H9 (cell line): ENCODE measurements around the gene PAX8. TPM values are rescaled to one million over a fixed set of nuclear protein-coding genes. Genes with fewer than 3 reads are reported as not detected.

Experiments
- DNase-seq: peaks from one replicate; pipeline ENCODE4 v3.0.0-alpha.2; 2017
- H2AFZ ChIP-seq: one replicate; pipeline ENCODE4 v1.6.1; 2013; ENCODE audit warnings: mild to moderate bottlenecking, low read length, control low read depth, moderate library complexity
- H2AK5ac ChIP-seq: 2 replicates; pipeline ENCODE4 v1.6.1; 2013; ENCODE audit warnings: low read length, control low read depth, mixed read lengths; ENCODE audit not compliant: insufficient read length
- H2BK120ac ChIP-seq: one replicate; pipeline ENCODE4 v1.6.1; 2013; ENCODE audit warnings: low read depth, mild to moderate bottlenecking, low read length, control low read depth, inconsistent platforms; ENCODE audit not compliant: poor library complexity, severe bottlenecking
- H2BK12ac ChIP-seq: 2 replicates; pipeline ENCODE4 v1.6.1; 2013; ENCODE audit warnings: low read length, control low read depth, mixed read lengths, low read depth; ENCODE audit not compliant: insufficient read length
- H2BK15ac ChIP-seq: 2 replicates; pipeline ENCODE4 v1.6.1; 2013; ENCODE audit warnings: low read depth, low read length, control low read depth
- H2BK20ac ChIP-seq: one replicate; pipeline ENCODE4 v1.6.1; 2013; ENCODE audit warnings: low read depth, mild to moderate bottlenecking, low read length, control low read depth, inconsistent platforms; ENCODE audit not compliant: poor library complexity, severe bottlenecking
- H2BK5ac ChIP-seq: 2 replicates; pipeline ENCODE4 v1.6.1; 2013; ENCODE audit warnings: low read length, control low read depth, mixed read lengths; ENCODE audit not compliant: insufficient read length
- H3K14ac ChIP-seq: 2 replicates; pipeline ENCODE4 v1.6.1; 2013; ENCODE audit warnings: low read length, control low read depth; ENCODE audit not compliant: insufficient read depth
- H3K18ac ChIP-seq: 2 replicates; pipeline ENCODE4 v1.6.1; 2013; ENCODE audit warnings: low read depth, mild to moderate bottlenecking, mixed read lengths, low read length, control low read depth; ENCODE audit not compliant: insufficient read length
- H3K23ac ChIP-seq: 2 replicates; pipeline ENCODE4 v1.6.1; 2013; ENCODE audit warnings: low read length, control low read depth, mixed read lengths, low read depth; ENCODE audit not compliant: insufficient read length
- H3K23me2 ChIP-seq: 2 replicates; pipeline ENCODE4 v1.6.1; 2013; ENCODE audit warnings: low read depth, mild to moderate bottlenecking, mixed read lengths, low read length, control low read depth; ENCODE audit not compliant: insufficient read length, poor library complexity, severe bottlenecking
- H3K27ac ChIP-seq: 2 replicates; pipeline ENCODE4 v1.5.1; 2013; ENCODE audit warnings: low read length, control low read depth, mixed read lengths, low read depth; ENCODE audit not compliant: insufficient read length
- H3K27me3 ChIP-seq: 2 replicates; pipeline ENCODE4 v1.6.1; 2013; ENCODE audit warnings: low read length, control low read depth, inconsistent platforms; ENCODE audit not compliant: insufficient read depth
- H3K4ac ChIP-seq: 2 replicates; pipeline ENCODE4 v1.6.1; 2013; ENCODE audit warnings: low read depth, mild to moderate bottlenecking, control low read depth, inconsistent platforms, low read length, moderate library complexity
- H3K4me1 ChIP-seq: 2 replicates; pipeline ENCODE4 v1.6.1; 2013; ENCODE audit warnings: low read length, control low read depth, inconsistent platforms; ENCODE audit not compliant: insufficient read depth
- H3K4me2 ChIP-seq: 2 replicates; pipeline ENCODE4 v1.6.1; 2013; ENCODE audit warnings: low read length, control low read depth, mixed read lengths; ENCODE audit not compliant: insufficient read length, insufficient read depth
- H3K56ac ChIP-seq: 2 replicates; pipeline ENCODE4 v1.6.1; 2013; ENCODE audit warnings: low read depth, mild to moderate bottlenecking, mixed read lengths, low read length, control low read depth; ENCODE audit not compliant: insufficient read length
- H3K79me1 ChIP-seq: 2 replicates; pipeline ENCODE4 v1.6.1; 2013; ENCODE audit warnings: low read depth, mild to moderate bottlenecking, moderate library complexity, low read length, control low read depth, inconsistent platforms; ENCODE audit not compliant: insufficient read depth, poor library complexity, severe bottlenecking
- H3K79me2 ChIP-seq: 2 replicates; pipeline ENCODE4 v1.6.1; 2013; ENCODE audit warnings: low read length, control low read depth, inconsistent platforms; ENCODE audit not compliant: insufficient read depth
- H3K9ac ChIP-seq: 2 replicates; pipeline ENCODE4 v1.6.1; 2013; ENCODE audit warnings: low read length, control low read depth, mixed read lengths; ENCODE audit not compliant: insufficient read length; ENCODE audit errors: extremely low read depth
- H3K9me3 ChIP-seq: one replicate; pipeline ENCODE4 v1.6.1; 2013; ENCODE audit warnings: low read depth, low read length, inconsistent platforms; ENCODE audit not compliant: control insufficient read depth
- H3T11ph ChIP-seq: one replicate; pipeline ENCODE4 v1.6.1; 2013; ENCODE audit warnings: mild to moderate bottlenecking, low read length, control low read depth, inconsistent platforms
- H4K20me1 ChIP-seq: one replicate; pipeline ENCODE4 v1.6.1; 2013; ENCODE audit not compliant: control insufficient read depth, insufficient read length, insufficient read depth
- H4K5ac ChIP-seq: 2 replicates; pipeline ENCODE4 v1.6.1; 2013; ENCODE audit warnings: low read depth, mild to moderate bottlenecking, mixed read lengths, low read length, control low read depth; ENCODE audit not compliant: insufficient read length
- H4K8ac ChIP-seq: replicated peaks from 2 replicates; pipeline ENCODE4 v1.6.1; 2013; ENCODE audit warnings: low read length, control low read depth, mixed read lengths, low read depth; ENCODE audit not compliant: insufficient read length
- H4K91ac ChIP-seq: 2 replicates; pipeline ENCODE4 v1.6.1; 2013; ENCODE audit warnings: low read depth, mild to moderate bottlenecking, moderate library complexity, mixed read lengths, low read length, control low read depth; ENCODE audit not compliant: insufficient read length
- H3K27ac Mint-ChIP-seq, 3 experiments: 2 replicates in 2 of 3; 3 replicates in 1 of 3; pipeline ENCODE4 v1.8.0; 2020 to 2021; ENCODE audit warnings: mixed read lengths in 3 of 3, mild to moderate bottlenecking in 1 of 3, moderate library complexity in 1 of 3
- H3K27me3 Mint-ChIP-seq: 2 replicates; pipeline ENCODE4 v1.8.0; 2021; ENCODE audit warnings: low read depth, mild to moderate bottlenecking, moderate library complexity, mixed read lengths
- H3K36me3 Mint-ChIP-seq, 3 experiments: 2 replicates in 2 of 3; 3 replicates in 1 of 3; pipeline ENCODE4 v1.8.0; 2020 to 2021; ENCODE audit warnings: low read depth in 3 of 3, mixed read lengths in 3 of 3; ENCODE audit not compliant: insufficient read depth in 1 of 3
- H3K4me1 Mint-ChIP-seq, 2 experiments: 2 replicates each; pipeline ENCODE4 v1.8.0; 2020; ENCODE audit warnings: mixed read lengths in 2 of 2
- H3K4me3 Mint-ChIP-seq, 2 experiments: 2 replicates in 1 of 2; 3 replicates in 1 of 2; pipeline ENCODE4 v1.8.0; 2020 to 2021; ENCODE audit warnings: mild to moderate bottlenecking in 2 of 2, mixed read lengths in 2 of 2, moderate library complexity in 1 of 2
- H3K9me3 Mint-ChIP-seq, 2 experiments: 2 replicates in 1 of 2; 3 replicates in 1 of 2; pipeline ENCODE4 v1.8.0; 2020; ENCODE audit warnings: mild to moderate bottlenecking in 2 of 2, mixed read lengths in 2 of 2, moderate library complexity in 1 of 2
- WGBS: extraction: QIAGEN DNeasy Blood & Tissue Kit; methylation state at CpG from one replicate; pipeline ENCODE4 v1.1.7; 2013; ENCODE audit warnings: missing lambda C conversion rate, low lambda C conversion rate, mixed read lengths; ENCODE audit not compliant: insufficient read length; ENCODE audit errors: extremely low coverage; 5-methylcytosine and 5-hydroxymethylcytosine counted together
- total RNA-seq: library from RNA; stranded (reverse); gene quantifications from 2 replicates; pipeline ENCODE4 v1.2.1, GENCODE V29; 2021
- TF ChIP-seq, protein P1 (sequence below): fragments of 200-600 bp; sonication (generic); conservative IDR thresholded peaks from 3 replicates; pipeline ENCODE4 v1.8.0; 2021; ENCODE audit warnings: antibody characterized with exemption, mild to moderate bottlenecking

PAX8 gene
- total RNA-seq, 1 experiment from 2014 or later = not detected

GRCh38 chr2:113183703-113184102, 95.0 kb downstream of the PAX8 start:
- H3K14ac ChIP-seq = no peak overlapping the region
- Mint-ChIP-seq H3K9me3 (no peaks in the 10 kb centered on the region; a peak in 1 of 5 replicates), H3K4me1 (peaks cover 12 to 13% of the 10 kb centered on the region in 2 experiments), H3K27me3 (peaks cover 9% of the 10 kb centered on the region), H3K36me3 (no peaks in the 10 kb centered on the region), H3K27ac (no peak overlapping the region), H3K4me3 (no peak overlapping the region)
- H2AFZ ChIP-seq = no peak overlapping the region
- H4K20me1 ChIP-seq = no peaks in the 10 kb centered on the region
- H3T11ph ChIP-seq = no peak overlapping the region
- no peak overlapping the region for H2BK20ac ChIP-seq
- no peak overlapping the region for H3K18ac ChIP-seq
- WGBS = no CpG with 5 or more reads among the region's 2 CpGs
- H2BK120ac ChIP-seq = no peak overlapping the region
- no peak overlapping the region for H4K5ac ChIP-seq
- H3K79me1 ChIP-seq = no peaks in the 10 kb centered on the region
- no peak overlapping the region for H2BK12ac ChIP-seq
- no peak overlapping the region for H2BK15ac ChIP-seq
- no peak overlapping the region for H4K8ac ChIP-seq
- no peak overlapping the region for H3K9ac ChIP-seq
- H3K27me3 ChIP-seq = no peaks in the 10 kb centered on the region
- no peaks in the 10 kb centered on the region for H3K23me2 ChIP-seq
- no peak overlapping the region for H2BK5ac ChIP-seq
- no peaks in the 10 kb centered on the region for H3K79me2 ChIP-seq
- no peak overlapping the region for H4K91ac ChIP-seq
- no peaks in the 10 kb centered on the region for H3K9me3 ChIP-seq
- no peak overlapping the region for H3K4ac ChIP-seq
- no peaks in the 10 kb centered on the region; the same call in 1 of the 2 replicates for H3K4me1 ChIP-seq
- H3K23ac ChIP-seq = no peak overlapping the region
- no peak overlapping the region for H3K4me2 ChIP-seq
- no peak overlapping the region for H2AK5ac ChIP-seq
- H3K56ac ChIP-seq = no peak overlapping the region
- no peak overlapping the region for H3K27ac ChIP-seq
- TF ChIP-seq, protein P1, sequence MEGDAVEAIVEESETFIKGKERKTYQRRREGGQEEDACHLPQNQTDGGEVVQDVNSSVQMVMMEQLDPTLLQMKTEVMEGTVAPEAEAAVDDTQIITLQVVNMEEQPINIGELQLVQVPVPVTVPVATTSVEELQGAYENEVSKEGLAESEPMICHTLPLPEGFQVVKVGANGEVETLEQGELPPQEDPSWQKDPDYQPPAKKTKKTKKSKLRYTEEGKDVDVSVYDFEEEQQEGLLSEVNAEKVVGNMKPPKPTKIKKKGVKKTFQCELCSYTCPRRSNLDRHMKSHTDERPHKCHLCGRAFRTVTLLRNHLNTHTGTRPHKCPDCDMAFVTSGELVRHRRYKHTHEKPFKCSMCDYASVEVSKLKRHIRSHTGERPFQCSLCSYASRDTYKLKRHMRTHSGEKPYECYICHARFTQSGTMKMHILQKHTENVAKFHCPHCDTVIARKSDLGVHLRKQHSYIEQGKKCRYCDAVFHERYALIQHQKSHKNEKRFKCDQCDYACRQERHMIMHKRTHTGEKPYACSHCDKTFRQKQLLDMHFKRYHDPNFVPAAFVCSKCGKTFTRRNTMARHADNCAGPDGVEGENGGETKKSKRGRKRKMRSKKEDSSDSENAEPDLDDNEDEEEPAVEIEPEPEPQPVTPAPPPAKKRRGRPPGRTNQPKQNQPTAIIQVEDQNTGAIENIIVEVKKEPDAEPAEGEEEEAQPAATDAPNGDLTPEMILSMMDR = no peak
- DNase-seq = no peak
